ENCODE measurements around the gene KHDC4. TPM values are rescaled to one million over a fixed set of nuclear protein-coding genes. Genes with fewer than 3 reads are reported as not detected.

The KHDC4 gene
- total and polyA plus RNA-seq, 2 donors (not counting 3 experiments of a cell fraction or from before 2014, with no cell fraction given) = 47.9 to 54.1 TPM

DNA sequence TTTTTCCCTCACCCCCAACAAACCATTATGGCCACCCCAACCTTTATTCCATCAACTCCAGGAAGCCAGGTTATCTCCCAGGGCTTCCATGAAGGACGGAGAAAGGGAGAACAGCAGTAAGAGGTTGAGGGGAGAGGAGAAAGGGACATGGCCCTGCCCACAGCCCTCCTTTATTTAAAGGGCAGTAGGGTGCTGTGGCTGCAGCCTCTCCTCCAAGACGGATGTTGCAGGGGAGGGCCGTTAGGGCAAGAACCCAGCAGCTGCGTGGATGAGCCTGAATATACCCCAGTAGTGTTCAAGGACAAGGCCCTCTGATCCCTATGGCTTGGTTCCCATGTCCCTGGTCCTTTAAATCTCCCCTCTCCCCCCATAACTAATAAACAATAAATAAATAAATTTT lies 13.1 kb upstream of the KHDC4 start:
- CTCF ChIA-PET = interaction anchor here (1.3 kb wide), 1 partner anchor 42 kb away, joined by 5 read pairs; no protein-coding TSS in a partner anchor
- no peak overlapping the region for H2AFZ ChIP-seq (ENCODE audit: low read depth, low read length)
- no peaks in the 10 kb centered on the region for H3K79me2 ChIP-seq (ENCODE audit: control insufficient read depth, insufficient read depth, low read length)
- no peaks in the 10 kb centered on the region for H4K20me1 ChIP-seq (replicated peaks; ENCODE audit: control insufficient read depth, extremely low read depth, insufficient read depth, low read length)
- TSS peak; percentile 46 for BruUV-seq (replicated peaks)
- no peaks in the 10 kb centered on the region for H3K9me3 ChIP-seq (replicated peaks; ENCODE audit: control insufficient read depth, insufficient read depth, low read length)
- TF ChIP-seq, protein P1, sequence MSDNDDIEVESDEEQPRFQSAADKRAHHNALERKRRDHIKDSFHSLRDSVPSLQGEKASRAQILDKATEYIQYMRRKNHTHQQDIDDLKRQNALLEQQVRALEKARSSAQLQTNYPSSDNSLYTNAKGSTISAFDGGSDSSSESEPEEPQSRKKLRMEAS (IDR thresholded peaks at IDR 0.05; ENCODE audit: insufficient read depth, insufficient read length) = no peak
- no peak for TF ChIP-seq POLR2A (IDR thresholded peaks at IDR 0.05; ENCODE audit: low read depth, low read length)
- no peak for TF ChIP-seq JUN (IDR thresholded peaks at IDR 0.05; ENCODE audit: borderline replicate concordance, insufficient read depth, insufficient read length, low read depth)
- TF ChIP-seq FOS (IDR thresholded peaks at IDR 0.05; ENCODE audit: borderline replicate concordance, insufficient read depth, low read length) = no peak
- TF ChIP-seq GATA2 (IDR thresholded peaks at IDR 0.05; ENCODE audit: insufficient read depth, insufficient read length, low read depth, low read length) = no peak
- TF ChIP-seq, protein P2, sequence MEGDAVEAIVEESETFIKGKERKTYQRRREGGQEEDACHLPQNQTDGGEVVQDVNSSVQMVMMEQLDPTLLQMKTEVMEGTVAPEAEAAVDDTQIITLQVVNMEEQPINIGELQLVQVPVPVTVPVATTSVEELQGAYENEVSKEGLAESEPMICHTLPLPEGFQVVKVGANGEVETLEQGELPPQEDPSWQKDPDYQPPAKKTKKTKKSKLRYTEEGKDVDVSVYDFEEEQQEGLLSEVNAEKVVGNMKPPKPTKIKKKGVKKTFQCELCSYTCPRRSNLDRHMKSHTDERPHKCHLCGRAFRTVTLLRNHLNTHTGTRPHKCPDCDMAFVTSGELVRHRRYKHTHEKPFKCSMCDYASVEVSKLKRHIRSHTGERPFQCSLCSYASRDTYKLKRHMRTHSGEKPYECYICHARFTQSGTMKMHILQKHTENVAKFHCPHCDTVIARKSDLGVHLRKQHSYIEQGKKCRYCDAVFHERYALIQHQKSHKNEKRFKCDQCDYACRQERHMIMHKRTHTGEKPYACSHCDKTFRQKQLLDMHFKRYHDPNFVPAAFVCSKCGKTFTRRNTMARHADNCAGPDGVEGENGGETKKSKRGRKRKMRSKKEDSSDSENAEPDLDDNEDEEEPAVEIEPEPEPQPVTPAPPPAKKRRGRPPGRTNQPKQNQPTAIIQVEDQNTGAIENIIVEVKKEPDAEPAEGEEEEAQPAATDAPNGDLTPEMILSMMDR (IDR thresholded peaks at IDR 0.05; ENCODE audit: extremely low read depth in 1 of 2, insufficient read depth in 1 of 2, low read depth in 1 of 2, low read length in 2 of 2) = no peak
- no peak for TF ChIP-seq EZH2 (IDR thresholded peaks at IDR 0.05; ENCODE audit: borderline replicate concordance, low read depth, low read length, severe bottlenecking)
- TF ChIP-seq POLR2AphosphoS5 (IDR thresholded peaks at IDR 0.05; ENCODE audit: insufficient read depth, low read depth, low read length) = no peak
- no peak for TF ChIP-seq MYC (IDR thresholded peaks at IDR 0.05; ENCODE audit: low read depth, low read length)
- no peak for DNase-seq (ENCODE audit: low read depth, low spot score)
- no peaks in the 10 kb centered on the region for H3K4me1 ChIP-seq (ENCODE audit: control insufficient read depth, extremely low read depth, insufficient read depth, low read length)
- no peak for FAIRE-seq
- no peaks in the 10 kb centered on the region for H3K9me1 ChIP-seq (replicated peaks; ENCODE audit: control insufficient read depth, extremely low read depth, insufficient read depth, low read length)
- H3K9ac ChIP-seq (replicated peaks; ENCODE audit: extremely low read depth, insufficient read depth, low read length) = no peak overlapping the region
- H3K4me2 ChIP-seq (ENCODE audit: insufficient read depth, low read length) = no peak overlapping the region
- intact Hi-C loops (cut with micrococcal nuclease) = no loop called here
- POLR2A ChIA-PET = no interaction called here
- H3K36me3 ChIP-seq (ENCODE audit: control insufficient read depth in 2 of 2, extremely low read depth in 1 of 2, insufficient read depth in 2 of 2, low read length in 2 of 2) = peaks cover 29 to 39% of the 10 kb centered on the region in 2 experiments
- H3K27ac ChIP-seq (ENCODE audit: insufficient read depth, low read depth, low read length) = no peak overlapping the region
- no peak overlapping the region for H3K4me3 ChIP-seq (replicated peaks in 1 of 3; ENCODE audit: insufficient read depth in 1 of 3, low read depth in 1 of 3, low read length in 3 of 3)
- no peaks in the 10 kb centered on the region for H3K27me3 ChIP-seq (ENCODE audit: control insufficient read depth in 2 of 2, insufficient read depth in 2 of 2, low read length in 2 of 2)
- dilution Hi-C loops (cut with MboI; ENCODE audit: extremely low pct_ligation_motif_present, low sequenced_read_pairs) = no loop called here

Measured in endothelial cell of umbilical vein (primary cell).